Kidney (tissue), 14 donors: ENCODE data around the gene SYT1. TPM values are rescaled to one million over a fixed set of nuclear protein-coding genes. Genes with fewer than 3 reads are reported as not detected.

ENCODE experiments used
- DNase-seq, 5 donors: peaks; one replicate each; pipeline ENCODE4 v3.0.0-alpha.2; 2013 to 2020
- FAIRE-seq: peaks from 2 replicates; lab custom pipeline; 2012; peaks lifted over from hg19 to GRCh38; lab: Jason Lieb, UNC
- H3K27ac ChIP-seq, 2 donors: one replicate each; pipeline ENCODE4 v1.7.0; 2013; ENCODE audit warnings: low read depth in 2 of 2, low read length in 2 of 2, inconsistent platforms in 1 of 2
- H3K27me3 ChIP-seq: one replicate; pipeline ENCODE4 v1.7.1; 2013; ENCODE audit warnings: low read length, inconsistent platforms; ENCODE audit not compliant: control insufficient read depth, insufficient read depth
- H3K36me3 ChIP-seq, 3 donors: one replicate each; pipeline versions ENCODE4 v1.7.0 to v1.7.1; 2013; ENCODE audit warnings: low read length in 3 of 3, control low read depth in 1 of 3, inconsistent platforms in 1 of 3; ENCODE audit not compliant: insufficient read depth in 3 of 3, control insufficient read depth in 2 of 3
- H3K4me1 ChIP-seq, 3 donors: one replicate each; pipeline versions ENCODE4 v1.7.0 to v1.7.1; 2013; ENCODE audit warnings: low read length in 3 of 3, inconsistent platforms in 1 of 3, low read depth in 1 of 3; ENCODE audit not compliant: control insufficient read depth in 2 of 3, insufficient read depth in 2 of 3
- H3K4me3 ChIP-seq, 3 donors: one replicate each; pipeline versions ENCODE4 v1.7.0 to v1.8.1; 2013; ENCODE audit warnings: low read length in 3 of 3, control low read depth in 1 of 3, inconsistent platforms in 1 of 3
- H3K9ac ChIP-seq, 3 donors: one replicate each; pipeline versions ENCODE4 v1.7.0 to v1.7.1; 2013; ENCODE audit warnings: low read length in 3 of 3, control low read depth in 1 of 3, inconsistent platforms in 1 of 3
- H3K9me3 ChIP-seq, 3 donors: one replicate each; pipeline versions ENCODE4 v1.7.0 to v1.7.1; 2013; ENCODE audit warnings: low read length in 3 of 3, control low read depth in 1 of 3, inconsistent platforms in 1 of 3; ENCODE audit not compliant: control insufficient read depth in 2 of 3, insufficient read depth in 1 of 3
- CTCF ChIP-seq: IDR thresholded peaks from 3 replicates; pipeline ENCODE4 v1.5.1; 2012; ENCODE audit warnings: mild to moderate bottlenecking, moderate library complexity, borderline replicate concordance; ENCODE audit not compliant: insufficient read depth; ENCODE audit errors: extremely low read depth
- intact Hi-C: fragments of 100-400 bp; cut with DNase I; formaldehyde crosslinking; loops from one replicate; pipeline ENCODE4 v1.11.1; 2022
- polyA plus RNA-seq: library from polyadenylated mRNA; stranded (reverse); fragments of 350-450 nt; fragmentation: Illumina TruSeq; extraction: RNeasy Lipid Tissue Mini Kit (QIAGEN cat#74804); gene quantifications from one replicate; pipeline ENCODE4 v1.2.3, GENCODE V29; 2014; ENCODE audit warnings: low read depth, low replicate concordance; ENCODE audit not compliant: insufficient read depth
- total RNA-seq: library from RNA; stranded (reverse); fragmentation: NEBNext Ultra II Directional; extraction: Animal tissue kit (Norgen Biotek cat#: 25700); gene quantifications from one replicate; pipeline ENCODE4 v1.2.1, GENCODE V29; 2021
- donor health status: control.
- donor health status: control.
- donor health status: control.
- donor health status: control.
- donor health status: control.
- donor health status: DM: yes; HTN: yes; CAD: no.
- donor health status: Normal renal cell carcinoma (clear cell type).

The SYT1 gene
- total and polyA plus RNA-seq, 2 donors from 2014 or later = 0.69 to 1.2 TPM

GRCh38 chr12:79252358-79253075, 387.9 kb downstream of the SYT1 start:
- Histone ChIP-seq H3K9me3 (no peaks in the 10 kb centered on the region), H3K4me1 (no peaks in the 10 kb centered on the region), H3K4me3 (no peak overlapping the region), H3K27ac (no peak overlapping the region), H3K36me3 (no peaks in the 10 kb centered on the region), H3K9ac (no peak overlapping the region), H3K27me3 (no peaks in the 10 kb centered on the region)
- DNase-seq (no peak), FAIRE-seq (no peak)
- intact Hi-C loops = no loop called here
- TF ChIP-seq CTCF = no peak

- Histone ChIP-seq H3K27me3 (no peaks in the 10 kb centered on the region), H3K9ac (no peak overlapping the region), H3K27ac (no peak overlapping the region), H3K4me3 (no peak overlapping the region), H3K36me3 (no peaks in the 10 kb centered on the region), H3K9me3 (no peaks in the 10 kb centered on the region), H3K4me1 (no peaks in the 10 kb centered on the region)
- intact Hi-C loops = no loop called here
- no peak for FAIRE-seq
- no peak for DNase-seq
- TF ChIP-seq CTCF = no peak
These were observed 390.7 kb downstream of the SYT1 start for GRCh38 chr12:79255288-79255687.

DNA sequence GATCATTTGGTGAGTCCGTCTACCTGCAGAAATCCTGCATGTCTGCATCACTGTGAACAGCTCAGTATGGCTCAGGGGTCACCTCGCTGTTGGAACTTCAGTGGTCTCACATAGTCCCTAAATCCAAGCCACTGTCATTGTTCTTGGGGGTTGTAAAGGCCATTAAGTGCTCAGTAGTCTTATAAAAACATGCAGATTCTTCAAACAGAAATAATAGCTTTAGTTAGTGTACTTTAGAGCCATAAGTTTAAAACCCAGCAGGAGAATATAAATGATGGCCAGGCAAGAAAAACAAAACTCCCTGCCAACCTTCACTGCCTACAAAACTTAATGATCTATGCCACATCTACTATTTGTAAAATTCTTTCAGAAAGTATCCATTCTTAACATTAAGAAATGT, 396.3 kb downstream of the SYT1 start:
- intact Hi-C loops = no loop called here
- H3K4me1 ChIP-seq = no peaks in the 10 kb centered on the region
- peak in 2 of 5 donors; percentile 37 to 49 for DNase-seq

More for the DNA sequence above, 396.3 kb downstream of the SYT1 start:
- no peak for TF ChIP-seq CTCF
- Histone ChIP-seq H3K4me3 (no peak overlapping the region), H3K27me3 (no peaks in the 10 kb centered on the region), H3K9me3 (no peaks in the 10 kb centered on the region), H3K27ac (no peak overlapping the region), H3K36me3 (no peaks in the 10 kb centered on the region), H3K9ac (no peak overlapping the region)
- no peak for FAIRE-seq
